HepG2 (cell line): ENCODE data around the gene CCDC77. TPM values are rescaled to one million over a fixed set of nuclear protein-coding genes. Genes with fewer than 3 reads are reported as not detected.

Experiments
- CEBPB ChIP-seq: IDR thresholded peaks from 2 replicates; pipeline ENCODE4 v1.6.1; 2011; ENCODE audit warnings: low read depth, low read length, improper control_type of control experiment, borderline replicate concordance
- ELF3 ChIP-seq: IDR thresholded peaks from 2 replicates; pipeline ENCODE4 v1.6.1; 2016; ENCODE audit warnings: missing genetic modification reagents, missing compliant biosample characterization
- ESRRA ChIP-seq: sonication (generic); formaldehyde crosslinking; IDR thresholded peaks from 2 replicates; pipeline ENCODE4 v1.5.1; 2020; ENCODE audit warnings: mild to moderate bottlenecking, low read depth, missing genetic modification reagents
- GLI4 ChIP-seq: sonication (generic); formaldehyde crosslinking; IDR thresholded peaks from 2 replicates; pipeline ENCODE4 v1.5.1; 2020; ENCODE audit warnings: missing genetic modification reagents, mild to moderate bottlenecking, moderate library complexity, borderline replicate concordance
- KDM3A ChIP-seq: IDR thresholded peaks from 2 replicates; pipeline ENCODE4 v1.6.1; 2018; ENCODE audit warnings: low read depth, missing compliant biosample characterization
- MATR3 ChIP-seq: sonication (generic); formaldehyde crosslinking; IDR thresholded peaks from 2 replicates; pipeline ENCODE4 v1.4.0; 2020; ENCODE audit warnings: missing genetic modification reagents
- NFAT5 ChIP-seq: sonication (generic); formaldehyde crosslinking; IDR thresholded peaks from 2 replicates; pipeline ENCODE4 v1.4.0; 2020; ENCODE audit warnings: missing genetic modification reagents
- PHF8 ChIP-seq: sonication (generic); formaldehyde crosslinking; IDR thresholded peaks from 2 replicates; pipeline ENCODE4 v1.5.0; 2020; ENCODE audit warnings: missing genetic modification reagents
- POGZ ChIP-seq: sonication (generic); formaldehyde crosslinking; IDR thresholded peaks from 2 replicates; pipeline ENCODE4 v1.4.0; 2020; ENCODE audit warnings: mild to moderate bottlenecking, missing genetic modification reagents
- SP140L ChIP-seq: sonication (generic); formaldehyde crosslinking; IDR thresholded peaks from 2 replicates; pipeline ENCODE4 v1.4.0; 2020; ENCODE audit warnings: missing genetic modification reagents, borderline replicate concordance
- ZBTB43 ChIP-seq: sonication (generic); formaldehyde crosslinking; conservative IDR thresholded peaks from 2 replicates; pipeline ENCODE4 v1.4.0; 2020; ENCODE audit warnings: missing genetic modification reagents
- ZC3H4 ChIP-seq: sonication (generic); formaldehyde crosslinking; IDR thresholded peaks from 2 replicates; pipeline ENCODE4 v1.4.0; 2020; ENCODE audit warnings: missing genetic modification reagents, borderline replicate concordance
- ZNF160 ChIP-seq: sonication (generic); formaldehyde crosslinking; IDR thresholded peaks from 2 replicates; pipeline ENCODE4 v1.8.0; 2022; ENCODE audit warnings: mild to moderate bottlenecking, inconsistent platforms, missing genetic modification reagents
- ZNF234 ChIP-seq: sonication (generic); formaldehyde crosslinking; conservative IDR thresholded peaks from 2 replicates; pipeline ENCODE4 v1.5.1; 2020; ENCODE audit warnings: mild to moderate bottlenecking, missing genetic modification reagents
- ZNF468 ChIP-seq: sonication (generic); formaldehyde crosslinking; IDR thresholded peaks from 2 replicates; pipeline ENCODE4 v1.8.0; 2022; ENCODE audit warnings: mild to moderate bottlenecking, moderate library complexity, missing genetic modification reagents
- ZNF670 ChIP-seq: sonication (generic); formaldehyde crosslinking; IDR thresholded peaks from 2 replicates; pipeline ENCODE4 v1.8.0; 2022; ENCODE audit warnings: mild to moderate bottlenecking, missing genetic modification reagents, borderline replicate concordance
- ZNF749 ChIP-seq: sonication (generic); formaldehyde crosslinking; IDR thresholded peaks from 2 replicates; pipeline ENCODE4 v1.8.0; 2022; ENCODE audit warnings: mild to moderate bottlenecking, missing genetic modification reagents, moderate library complexity, borderline replicate concordance
- polyA plus RNA-seq, 8 experiments: library from polyadenylated mRNA; depleted of rRNA in 3 of 8; stranded (reverse) in 7 of 8; unstranded in 1 of 8; fragments of >200 nt; fragmentation: Illumina TruSeq in 4 of 8; extraction: Trizol in 4 of 8; gene quantifications; 2 replicates each; pipeline versions ENCODE4 v1.2.1 to v1.2.3, GENCODE V29; 2011 to 2016; ENCODE audit warnings: low read depth in 4 of 8, missing spikeins in 1 of 8, mixed read lengths in 1 of 8; ENCODE audit not compliant: insufficient read depth in 1 of 8
- total RNA-seq, 5 experiments: library from RNA; depleted of rRNA; stranded (reverse); fragments of >200 nt; fragmentation: Illumina TruSeq; extraction: Trizol; gene quantifications; 2 replicates each; pipeline ENCODE4 v1.2.3, GENCODE V29; 2016; ENCODE audit warnings: low read depth in 1 of 5
- TF ChIP-seq, protein P1 (sequence below): sonication (generic); formaldehyde crosslinking; IDR thresholded peaks from 2 replicates; pipeline ENCODE4 v1.4.0; 2020; ENCODE audit warnings: missing genetic modification reagents
- TF ChIP-seq, protein P2 (sequence below): sonication (generic); formaldehyde crosslinking; IDR thresholded peaks from 2 replicates; pipeline ENCODE4 v1.8.0; 2022; ENCODE audit warnings: mild to moderate bottlenecking, missing genetic modification reagents

CCDC77 gene
- total and polyA plus RNA-seq, 2 of the 13 experiments (the other 11 are each of a cell fraction or from before 2014, with no cell fraction given) = 6.4 to 16.4 TPM

DNA sequence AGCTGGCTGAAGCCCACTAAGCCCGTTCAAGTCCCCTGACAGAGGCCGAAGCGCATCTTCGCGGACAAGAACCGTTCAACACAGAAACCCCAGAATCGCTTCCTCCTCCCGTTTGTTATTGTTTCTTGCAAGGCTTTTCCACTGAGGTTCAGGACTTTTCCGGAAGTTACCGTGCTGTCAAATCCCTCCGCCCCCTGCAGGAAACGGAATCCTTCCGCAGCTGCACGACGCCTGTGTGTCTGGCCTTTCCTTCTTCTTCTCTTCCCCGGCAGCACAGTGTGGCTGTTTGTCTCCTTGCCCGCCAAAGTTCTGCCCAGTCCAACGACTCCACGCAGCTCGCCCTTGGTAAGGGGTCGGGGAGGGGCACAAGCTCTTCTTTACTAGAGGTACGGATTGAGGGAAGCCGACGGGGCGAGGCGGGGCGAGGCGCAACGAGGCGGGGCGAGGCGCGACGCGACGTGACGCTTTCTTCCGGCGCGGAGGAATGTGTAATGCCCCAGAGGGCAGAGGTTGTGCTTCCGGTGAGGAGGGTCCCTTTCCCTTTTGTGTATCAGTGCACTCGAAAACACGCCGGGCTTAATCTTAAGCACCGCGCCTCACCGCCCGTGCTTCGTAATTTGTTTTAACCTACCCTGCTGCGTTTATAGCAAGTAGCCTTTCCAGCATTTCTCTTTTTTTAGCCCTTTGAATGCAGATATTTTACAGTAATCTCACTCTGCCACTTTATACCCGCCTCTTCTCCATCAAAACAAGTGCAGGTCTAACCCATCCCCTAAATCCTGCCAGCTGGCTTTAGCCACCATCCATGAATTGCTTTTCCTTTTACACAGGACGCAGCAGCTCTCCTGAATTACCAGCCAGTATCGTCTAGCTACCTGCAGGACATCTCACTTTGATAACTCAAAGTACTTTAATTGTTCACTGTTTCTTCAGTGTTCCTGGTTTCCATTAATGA is 12.0 kb upstream of the CCDC77 start, which contains the start of gene KDM5A (continued):
- no peak; the same call in 1 of the 2 replicates for TF ChIP-seq ESRRA (CRISPR knock-in tag)
- TF ChIP-seq ZNF468 (CRISPR knock-in tag) = no peak
- TF ChIP-seq ZNF670 (CRISPR knock-in tag) = peak; percentile 17; the same call in 1 of the 2 replicates
- TF ChIP-seq, protein P1, sequence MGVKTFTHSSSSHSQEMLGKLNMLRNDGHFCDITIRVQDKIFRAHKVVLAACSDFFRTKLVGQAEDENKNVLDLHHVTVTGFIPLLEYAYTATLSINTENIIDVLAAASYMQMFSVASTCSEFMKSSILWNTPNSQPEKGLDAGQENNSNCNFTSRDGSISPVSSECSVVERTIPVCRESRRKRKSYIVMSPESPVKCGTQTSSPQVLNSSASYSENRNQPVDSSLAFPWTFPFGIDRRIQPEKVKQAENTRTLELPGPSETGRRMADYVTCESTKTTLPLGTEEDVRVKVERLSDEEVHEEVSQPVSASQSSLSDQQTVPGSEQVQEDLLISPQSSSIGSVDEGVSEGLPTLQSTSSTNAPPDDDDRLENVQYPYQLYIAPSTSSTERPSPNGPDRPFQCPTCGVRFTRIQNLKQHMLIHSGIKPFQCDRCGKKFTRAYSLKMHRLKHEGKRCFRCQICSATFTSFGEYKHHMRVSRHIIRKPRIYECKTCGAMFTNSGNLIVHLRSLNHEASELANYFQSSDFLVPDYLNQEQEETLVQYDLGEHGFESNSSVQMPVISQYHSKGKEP (CRISPR knock-in tag) = peak; percentile 41; the same call in 1 of the 2 replicates
- TF ChIP-seq POGZ (CRISPR knock-in tag) = peak; percentile 80; the same call in 1 of the 2 replicates
- peak; percentile 85 for TF ChIP-seq ELF3 (CRISPR knock-in tag)
- peak; percentile 84 for TF ChIP-seq PHF8 (CRISPR knock-in tag)
- TF ChIP-seq ZNF160 (CRISPR knock-in tag) = no peak
- no peak for TF ChIP-seq GLI4
- no peak for TF ChIP-seq ZNF749
- TF ChIP-seq SP140L (CRISPR knock-in tag) = no peak; the same call in 1 of the 2 replicates
- no peak for TF ChIP-seq ZNF234
- TF ChIP-seq ZC3H4 (CRISPR knock-in tag) = no peak
- peak; percentile 62; the same call in 1 of the 2 replicates for TF ChIP-seq KDM3A (CRISPR knock-in tag)
- no peak for TF ChIP-seq ZBTB43 (CRISPR knock-in tag)
- 0 out of 2 replicates have a peak, but pooled peaks have one; percentile 22 for TF ChIP-seq NFAT5 (CRISPR knock-in tag)
- no peak for TF ChIP-seq CEBPB
- TF ChIP-seq, protein P2, sequence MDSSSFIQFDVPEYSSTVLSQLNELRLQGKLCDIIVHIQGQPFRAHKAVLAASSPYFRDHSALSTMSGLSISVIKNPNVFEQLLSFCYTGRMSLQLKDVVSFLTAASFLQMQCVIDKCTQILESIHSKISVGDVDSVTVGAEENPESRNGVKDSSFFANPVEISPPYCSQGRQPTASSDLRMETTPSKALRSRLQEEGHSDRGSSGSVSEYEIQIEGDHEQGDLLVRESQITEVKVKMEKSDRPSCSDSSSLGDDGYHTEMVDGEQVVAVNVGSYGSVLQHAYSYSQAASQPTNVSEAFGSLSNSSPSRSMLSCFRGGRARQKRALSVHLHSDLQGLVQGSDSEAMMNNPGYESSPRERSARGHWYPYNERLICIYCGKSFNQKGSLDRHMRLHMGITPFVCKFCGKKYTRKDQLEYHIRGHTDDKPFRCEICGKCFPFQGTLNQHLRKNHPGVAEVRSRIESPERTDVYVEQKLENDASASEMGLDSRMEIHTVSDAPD = no peak
- no peak for TF ChIP-seq MATR3
